HepG2 (cell line): Measurements from ENCODE around the gene NFASC. TPM values are rescaled to one million over a fixed set of nuclear protein-coding genes. Genes with fewer than 3 reads are reported as not detected.

Experiments used
- FOXJ3 ChIP-seq: sonication (generic); formaldehyde crosslinking; IDR thresholded peaks from 2 replicates; pipeline ENCODE4 v1.4.0; 2020; ENCODE audit warnings: missing genetic modification reagents, mild to moderate bottlenecking, borderline replicate concordance
- SP2 ChIP-seq: sonication (generic); formaldehyde crosslinking; IDR thresholded peaks from 2 replicates; pipeline ENCODE4 v1.5.1; 2020; ENCODE audit warnings: mild to moderate bottlenecking, missing genetic modification reagents
- ZNF180 ChIP-seq: sonication (generic); formaldehyde crosslinking; IDR thresholded peaks from 2 replicates; pipeline ENCODE4 v1.4.0; 2020; ENCODE audit warnings: low read depth, missing genetic modification reagents, borderline replicate concordance
- ZNF503 ChIP-seq: sonication (generic); formaldehyde crosslinking; IDR thresholded peaks from 2 replicates; pipeline ENCODE4 v1.4.0; 2020; ENCODE audit warnings: missing genetic modification reagents
- polyA plus RNA-seq, 8 experiments: library from polyadenylated mRNA; depleted of rRNA in 3 of 8; stranded (reverse) in 7 of 8; unstranded in 1 of 8; fragments of >200 nt; fragmentation: Illumina TruSeq in 4 of 8; extraction: Trizol in 4 of 8; gene quantifications; 2 replicates each; pipeline versions ENCODE4 v1.2.1 to v1.2.3, GENCODE V29; 2011 to 2016; ENCODE audit warnings: low read depth in 4 of 8, missing spikeins in 1 of 8, mixed read lengths in 1 of 8; ENCODE audit not compliant: insufficient read depth in 1 of 8
- total RNA-seq, 5 experiments: library from RNA; depleted of rRNA; stranded (reverse); fragments of >200 nt; fragmentation: Illumina TruSeq; extraction: Trizol; gene quantifications; 2 replicates each; pipeline ENCODE4 v1.2.3, GENCODE V29; 2016; ENCODE audit warnings: low read depth in 1 of 5
- TF ChIP-seq, protein P1 (sequence below), 2 experiments: sonication (generic) in 1 of 2; formaldehyde crosslinking in 1 of 2; IDR thresholded peaks; 2 replicates each; pipeline versions ENCODE4 v1.4.0 to v1.6.1; 2016 to 2020; ENCODE audit warnings: borderline replicate concordance in 1 of 2, low read depth in 1 of 2, mild to moderate bottlenecking in 1 of 2, missing genetic modification reagents in 1 of 2
- TF ChIP-seq, protein P2 (sequence below): sonication (generic); formaldehyde crosslinking; IDR thresholded peaks from 2 replicates; pipeline ENCODE4 v1.4.0; 2020; ENCODE audit warnings: mild to moderate bottlenecking, missing genetic modification reagents

Gene NFASC
- total and polyA plus RNA-seq, 2 of the 13 experiments (the other 11 are each of a cell fraction or from before 2014, with no cell fraction given), result not detected

DNA sequence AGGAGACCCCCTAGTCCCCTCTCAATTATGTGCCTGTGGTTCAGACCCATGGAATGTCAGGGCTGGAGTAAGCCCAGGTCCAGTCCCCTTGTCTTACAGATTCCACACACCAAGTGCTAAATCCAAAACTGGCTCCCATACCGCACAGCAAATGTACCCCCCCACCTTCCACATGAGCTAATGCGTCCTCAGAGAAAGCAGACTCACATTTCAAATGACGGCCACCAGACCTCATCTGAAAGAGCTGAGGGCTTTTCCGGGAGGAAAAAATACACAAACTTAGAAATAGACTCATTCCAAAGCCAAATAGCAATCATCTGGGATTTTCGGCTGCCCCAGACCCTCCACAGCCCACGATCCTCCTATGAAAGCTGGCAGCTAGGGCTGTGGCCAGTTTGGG is 159.6 kb downstream of the NFASC start (continued):
- TF ChIP-seq SP2 (CRISPR knock-in tag), result no peak
- no peak for TF ChIP-seq ZNF503 (CRISPR knock-in tag)
- TF ChIP-seq ZNF180 (CRISPR knock-in tag), result no peak
- TF ChIP-seq, protein P1, sequence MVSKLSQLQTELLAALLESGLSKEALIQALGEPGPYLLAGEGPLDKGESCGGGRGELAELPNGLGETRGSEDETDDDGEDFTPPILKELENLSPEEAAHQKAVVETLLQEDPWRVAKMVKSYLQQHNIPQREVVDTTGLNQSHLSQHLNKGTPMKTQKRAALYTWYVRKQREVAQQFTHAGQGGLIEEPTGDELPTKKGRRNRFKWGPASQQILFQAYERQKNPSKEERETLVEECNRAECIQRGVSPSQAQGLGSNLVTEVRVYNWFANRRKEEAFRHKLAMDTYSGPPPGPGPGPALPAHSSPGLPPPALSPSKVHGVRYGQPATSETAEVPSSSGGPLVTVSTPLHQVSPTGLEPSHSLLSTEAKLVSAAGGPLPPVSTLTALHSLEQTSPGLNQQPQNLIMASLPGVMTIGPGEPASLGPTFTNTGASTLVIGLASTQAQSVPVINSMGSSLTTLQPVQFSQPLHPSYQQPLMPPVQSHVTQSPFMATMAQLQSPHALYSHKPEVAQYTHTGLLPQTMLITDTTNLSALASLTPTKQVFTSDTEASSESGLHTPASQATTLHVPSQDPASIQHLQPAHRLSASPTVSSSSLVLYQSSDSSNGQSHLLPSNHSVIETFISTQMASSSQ (IDR thresholded peaks at IDR 0.05; ENCODE audit: low read depth), result no peak
- TF ChIP-seq, protein P1 (CRISPR knock-in tag; IDR thresholded peaks at IDR 0.05; ENCODE audit: borderline replicate concordance), result no peak
- TF ChIP-seq FOXJ3 (CRISPR knock-in tag), result no peak
- TF ChIP-seq, protein P2, sequence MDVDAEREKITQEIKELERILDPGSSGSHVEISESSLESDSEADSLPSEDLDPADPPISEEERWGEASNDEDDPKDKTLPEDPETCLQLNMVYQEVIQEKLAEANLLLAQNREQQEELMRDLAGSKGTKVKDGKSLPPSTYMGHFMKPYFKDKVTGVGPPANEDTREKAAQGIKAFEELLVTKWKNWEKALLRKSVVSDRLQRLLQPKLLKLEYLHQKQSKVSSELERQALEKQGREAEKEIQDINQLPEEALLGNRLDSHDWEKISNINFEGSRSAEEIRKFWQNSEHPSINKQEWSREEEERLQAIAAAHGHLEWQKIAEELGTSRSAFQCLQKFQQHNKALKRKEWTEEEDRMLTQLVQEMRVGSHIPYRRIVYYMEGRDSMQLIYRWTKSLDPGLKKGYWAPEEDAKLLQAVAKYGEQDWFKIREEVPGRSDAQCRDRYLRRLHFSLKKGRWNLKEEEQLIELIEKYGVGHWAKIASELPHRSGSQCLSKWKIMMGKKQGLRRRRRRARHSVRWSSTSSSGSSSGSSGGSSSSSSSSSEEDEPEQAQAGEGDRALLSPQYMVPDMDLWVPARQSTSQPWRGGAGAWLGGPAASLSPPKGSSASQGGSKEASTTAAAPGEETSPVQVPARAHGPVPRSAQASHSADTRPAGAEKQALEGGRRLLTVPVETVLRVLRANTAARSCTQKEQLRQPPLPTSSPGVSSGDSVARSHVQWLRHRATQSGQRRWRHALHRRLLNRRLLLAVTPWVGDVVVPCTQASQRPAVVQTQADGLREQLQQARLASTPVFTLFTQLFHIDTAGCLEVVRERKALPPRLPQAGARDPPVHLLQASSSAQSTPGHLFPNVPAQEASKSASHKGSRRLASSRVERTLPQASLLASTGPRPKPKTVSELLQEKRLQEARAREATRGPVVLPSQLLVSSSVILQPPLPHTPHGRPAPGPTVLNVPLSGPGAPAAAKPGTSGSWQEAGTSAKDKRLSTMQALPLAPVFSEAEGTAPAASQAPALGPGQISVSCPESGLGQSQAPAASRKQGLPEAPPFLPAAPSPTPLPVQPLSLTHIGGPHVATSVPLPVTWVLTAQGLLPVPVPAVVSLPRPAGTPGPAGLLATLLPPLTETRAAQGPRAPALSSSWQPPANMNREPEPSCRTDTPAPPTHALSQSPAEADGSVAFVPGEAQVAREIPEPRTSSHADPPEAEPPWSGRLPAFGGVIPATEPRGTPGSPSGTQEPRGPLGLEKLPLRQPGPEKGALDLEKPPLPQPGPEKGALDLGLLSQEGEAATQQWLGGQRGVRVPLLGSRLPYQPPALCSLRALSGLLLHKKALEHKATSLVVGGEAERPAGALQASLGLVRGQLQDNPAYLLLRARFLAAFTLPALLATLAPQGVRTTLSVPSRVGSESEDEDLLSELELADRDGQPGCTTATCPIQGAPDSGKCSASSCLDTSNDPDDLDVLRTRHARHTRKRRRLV (CRISPR knock-in tag), result no peak
